Sigmoid colon (tissue), 7 donors: Measurements from ENCODE around the gene YLPM1. TPM values are rescaled to one million over a fixed set of nuclear protein-coding genes. Genes with fewer than 3 reads are reported as not detected.

Source experiments
- DNase-seq: peaks from one replicate; pipeline ENCODE4 v3.0.0-alpha.2; 2019
- H3K27ac ChIP-seq, 4 donors: fragments of 200-600 bp; sonication (generic); one replicate each; pipeline ENCODE4 v1.5.1; 2016 to 2019; ENCODE audit warnings: mild to moderate bottlenecking in 1 of 4
- H3K27me3 ChIP-seq, 3 donors: fragments of 200-600 bp; sonication (generic); one replicate each; pipeline ENCODE4 v1.5.1; 2019; ENCODE audit warnings: mild to moderate bottlenecking in 1 of 3
- H3K36me3 ChIP-seq, 4 donors: fragments of 200-600 bp; sonication (generic); one replicate each; pipeline ENCODE4 v1.5.1; 2016 to 2019
- H3K4me1 ChIP-seq, 4 donors: fragments of 200-600 bp; sonication (generic); one replicate each; pipeline ENCODE4 v1.5.1; 2017 to 2019
- H3K4me3 ChIP-seq, 4 donors: fragments of 200-600 bp; sonication (generic); one replicate each; pipeline ENCODE4 v1.5.1; 2017 to 2019; ENCODE audit warnings: mild to moderate bottlenecking in 2 of 4, moderate library complexity in 1 of 4
- H3K9me3 ChIP-seq, 4 donors: fragments of 200-600 bp in 3 of 4; sonication (generic) in 3 of 4; one replicate each; pipeline versions ENCODE4 v1.5.1 to v1.6.1; 2013 to 2019
- EP300 ChIP-seq, 4 donors: sonication (generic); formaldehyde crosslinking; IDR thresholded peaks; one replicate each; pipeline ENCODE4 v1.6.1; 2017; ENCODE audit warnings: antibody characterized with exemption in 4 of 4
- POLR2A ChIP-seq, 2 donors: fragments of 450-650 bp; IDR thresholded peaks; one replicate each; pipeline ENCODE4 v1.6.1; 2016; ENCODE audit warnings: antibody characterized with exemption in 2 of 2, mild to moderate bottlenecking in 2 of 2, moderate library complexity in 2 of 2
- POLR2AphosphoS5 ChIP-seq, 4 donors: sonication (generic); formaldehyde crosslinking; IDR thresholded peaks; one replicate each; pipeline ENCODE4 v1.6.1; 2017; ENCODE audit warnings: antibody characterized with exemption in 4 of 4
- WGBS, 2 donors: extraction: QIAGEN DNeasy Blood & Tissue Kit; methylation state at CpG; one replicate each; pipeline ENCODE4 v1.1.7; 2013; 5-methylcytosine and 5-hydroxymethylcytosine counted together
- intact Hi-C: fragments of 100-400 bp; cut with DNase I; formaldehyde crosslinking; loops from one replicate; pipeline ENCODE4 v1.15.1; 2023
- polyA plus RNA-seq, 3 donors: library from polyadenylated mRNA; stranded (reverse); fragments of 200-250 nt; gene quantifications; one replicate each; pipeline ENCODE4 v1.2.3, GENCODE V29; 2013
- total RNA-seq, 4 donors: library from RNA; depleted of rRNA; stranded (reverse); fragments of >200 nt; gene quantifications; one replicate each; pipeline ENCODE4 v1.1.0, GENCODE V29; 2016
- TF ChIP-seq, protein P1 (sequence below), 4 experiments: fragments of 450-650 bp in 3 of 4; fragments of 200-600 bp in 1 of 4; IDR thresholded peaks; one replicate each; pipeline ENCODE4 v1.5.1; 2016 to 2019; ENCODE audit warnings: antibody characterized with exemption in 4 of 4, mild to moderate bottlenecking in 3 of 4, moderate library complexity in 2 of 4
- donor health status: healthy with polysubstance abuse.
- donor health status: Bipolar disorder and iron deficiency.
- donor health status: healthy.

The YLPM1 gene
- total and polyA plus RNA-seq, 7 donors: 7.2 to 58.7 (median 40.3) TPM

DNA sequence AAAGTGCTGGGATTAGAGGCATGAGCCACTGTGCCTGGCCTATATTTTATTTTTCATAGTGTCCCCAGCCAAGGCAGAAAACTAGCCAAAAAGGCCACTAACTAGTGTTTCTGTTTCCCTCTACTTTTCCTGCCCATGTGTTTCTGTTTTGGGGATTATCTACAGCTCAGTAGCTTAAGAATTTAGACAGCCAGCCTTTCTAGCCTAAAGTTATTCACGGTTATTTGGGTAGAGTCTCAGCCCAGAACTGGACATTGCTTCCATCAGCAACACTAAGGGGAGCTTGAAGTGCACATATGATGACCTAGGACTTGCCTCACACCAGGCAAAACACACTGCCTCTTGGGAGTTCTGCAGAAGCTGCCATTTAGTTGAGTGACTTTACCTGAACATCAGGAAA, 94.9 kb downstream of the YLPM1 start:
- intact Hi-C loops: no loop called here
- no peak for DNase-seq
- TF ChIP-seq EP300 (IDR thresholded peaks at IDR 0.05): no peak
- TF ChIP-seq POLR2A (IDR thresholded peaks at IDR 0.05): no peak
- TF ChIP-seq, protein P1, sequence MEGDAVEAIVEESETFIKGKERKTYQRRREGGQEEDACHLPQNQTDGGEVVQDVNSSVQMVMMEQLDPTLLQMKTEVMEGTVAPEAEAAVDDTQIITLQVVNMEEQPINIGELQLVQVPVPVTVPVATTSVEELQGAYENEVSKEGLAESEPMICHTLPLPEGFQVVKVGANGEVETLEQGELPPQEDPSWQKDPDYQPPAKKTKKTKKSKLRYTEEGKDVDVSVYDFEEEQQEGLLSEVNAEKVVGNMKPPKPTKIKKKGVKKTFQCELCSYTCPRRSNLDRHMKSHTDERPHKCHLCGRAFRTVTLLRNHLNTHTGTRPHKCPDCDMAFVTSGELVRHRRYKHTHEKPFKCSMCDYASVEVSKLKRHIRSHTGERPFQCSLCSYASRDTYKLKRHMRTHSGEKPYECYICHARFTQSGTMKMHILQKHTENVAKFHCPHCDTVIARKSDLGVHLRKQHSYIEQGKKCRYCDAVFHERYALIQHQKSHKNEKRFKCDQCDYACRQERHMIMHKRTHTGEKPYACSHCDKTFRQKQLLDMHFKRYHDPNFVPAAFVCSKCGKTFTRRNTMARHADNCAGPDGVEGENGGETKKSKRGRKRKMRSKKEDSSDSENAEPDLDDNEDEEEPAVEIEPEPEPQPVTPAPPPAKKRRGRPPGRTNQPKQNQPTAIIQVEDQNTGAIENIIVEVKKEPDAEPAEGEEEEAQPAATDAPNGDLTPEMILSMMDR (IDR thresholded peaks at IDR 0.05): no peak
- no peak for TF ChIP-seq POLR2AphosphoS5 (IDR thresholded peaks at IDR 0.05)
- 73 to 80% methylated on average over 1 of the region's 1 CpG for WGBS, 2 donors
- Histone ChIP-seq H3K27ac (no peak overlapping the region), H3K4me1 (peaks cover 0 to 24% (median 20%) of the 10 kb centered on the region in 4 donors), H3K27me3 (no peaks in the 10 kb centered on the region), H3K36me3 (no peaks in the 10 kb centered on the region), H3K9me3 (no peaks in the 10 kb centered on the region), H3K4me3 (no peak overlapping the region)

- H3K4me1 ChIP-seq: peaks cover 0 to 10% (median 7%) of the 10 kb centered on the region in 4 donors
- no peaks in the 10 kb centered on the region for H3K36me3 ChIP-seq
- DNase-seq: no peak
- H3K27me3 ChIP-seq: no peaks in the 10 kb centered on the region
- intact Hi-C loops: no loop called here
- TF ChIP-seq, protein P1 (IDR thresholded peaks at IDR 0.05): no peak
- TF ChIP-seq EP300 (IDR thresholded peaks at IDR 0.05): no peak
- TF ChIP-seq POLR2A (IDR thresholded peaks at IDR 0.05): no peak
- TF ChIP-seq POLR2AphosphoS5 (IDR thresholded peaks at IDR 0.05): no peak
- no peak overlapping the region for H3K4me3 ChIP-seq
- no peaks in the 10 kb centered on the region for H3K9me3 ChIP-seq
- H3K27ac ChIP-seq: no peak overlapping the region
- WGBS, 2 donors: 64 to 67% methylated on average over 10 of the region's 10 CpGs
Observed at GRCh38 chr14:74859757-74860552, 96.8 kb downstream of the YLPM1 start.

DNA sequence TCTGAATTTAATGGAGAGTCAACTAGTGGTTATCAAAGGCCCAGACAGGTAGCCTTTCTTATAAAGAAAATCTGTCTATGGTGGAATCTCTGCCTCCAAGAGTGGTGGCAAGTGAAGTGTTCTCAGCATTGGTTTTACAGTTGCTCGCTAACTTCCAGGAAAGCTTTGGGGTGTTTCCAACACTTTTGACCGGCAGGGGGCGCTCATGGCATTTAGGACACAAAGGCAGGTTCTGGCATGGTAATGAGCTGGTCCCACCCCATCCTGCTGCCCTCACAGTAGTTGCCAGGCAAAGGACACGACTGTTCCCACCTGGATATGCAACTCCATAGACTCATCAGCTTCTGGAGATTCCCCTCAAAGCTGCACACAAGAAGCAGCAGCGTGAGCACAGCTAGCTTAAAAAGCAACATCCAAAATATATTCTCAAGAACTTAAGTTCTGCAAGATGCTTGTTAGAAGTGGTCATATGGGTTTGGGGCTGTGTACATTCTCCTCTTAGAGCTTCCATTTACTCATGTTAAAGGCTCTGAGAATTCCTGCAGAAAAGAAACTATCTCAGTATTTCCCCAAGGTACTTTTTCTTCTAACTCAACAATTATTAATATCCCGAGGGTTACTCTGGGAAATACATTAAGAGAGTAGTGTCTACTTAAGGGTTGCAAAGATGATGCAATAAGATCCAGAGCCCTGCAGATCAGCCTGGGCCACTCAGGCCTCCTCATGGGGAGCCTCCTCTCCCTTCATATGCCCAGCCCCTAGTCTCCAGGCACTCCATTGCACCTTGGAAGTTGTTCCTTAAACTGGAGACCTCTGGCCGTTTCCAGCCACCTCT, 98.0 kb downstream of the YLPM1 start:
- H3K36me3 ChIP-seq: no peaks in the 10 kb centered on the region
- peak in 1 of 4 donors; percentile 38 for TF ChIP-seq POLR2AphosphoS5 (IDR thresholded peaks at IDR 0.05)
- TF ChIP-seq, protein P1 (IDR thresholded peaks at IDR 0.05): peak; percentile 58 to 89 (median 74)
- TF ChIP-seq POLR2A (IDR thresholded peaks at IDR 0.05): no peak
- TF ChIP-seq EP300 (IDR thresholded peaks at IDR 0.05): no peak
- H3K9me3 ChIP-seq: no peaks in the 10 kb centered on the region
- peaks cover 0 to 10% (median 7%) of the 10 kb centered on the region in 4 donors for H3K4me1 ChIP-seq
- DNase-seq: peak; percentile 92
- H3K27ac ChIP-seq: no peak overlapping the region
- 25 to 33% methylated on average over 7 of the region's 7 CpGs for WGBS, 2 donors
- intact Hi-C loops: loop anchor here (1.0 kb wide), 1 partner anchor 44 kb away; no protein-coding TSS in a partner anchor
- H3K4me3 ChIP-seq: no peak overlapping the region
- no peaks in the 10 kb centered on the region for H3K27me3 ChIP-seq

DNA sequence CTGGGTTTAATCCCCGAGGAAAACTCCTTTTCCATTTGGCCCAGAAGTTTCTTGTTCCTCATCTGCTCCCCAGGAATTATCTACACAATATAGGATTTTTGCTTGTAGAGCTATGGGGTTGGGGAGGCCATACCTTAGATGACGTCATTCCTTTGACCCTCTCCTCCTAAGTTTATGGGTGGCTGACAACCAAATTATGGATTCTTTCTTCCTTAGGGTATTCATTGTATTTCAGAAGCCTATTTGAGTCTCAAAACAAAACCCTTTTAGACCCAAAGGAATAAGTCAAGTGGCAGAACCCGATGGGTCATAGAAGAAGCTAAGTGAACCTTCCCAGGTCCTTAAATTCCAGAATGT, 98.6 kb downstream of the YLPM1 start:
- intact Hi-C loops: loop anchor here (1.0 kb wide), 1 partner anchor 44 kb away; no protein-coding TSS in a partner anchor
- H3K4me1 ChIP-seq: peaks cover 0 to 10% (median 7%) of the 10 kb centered on the region in 4 donors
- no peak overlapping the region for H3K27ac ChIP-seq
- no peaks in the 10 kb centered on the region for H3K9me3 ChIP-seq
- WGBS, 2 donors: 67 to 80% methylated on average over 3 of the region's 3 CpGs
- H3K4me3 ChIP-seq: no peak overlapping the region
- DNase-seq: no peak
- H3K27me3 ChIP-seq: no peaks in the 10 kb centered on the region
- TF ChIP-seq EP300 (IDR thresholded peaks at IDR 0.05) (no peak), POLR2A (IDR thresholded peaks at IDR 0.05) (no peak), POLR2AphosphoS5 (IDR thresholded peaks at IDR 0.05) (no peak)
- TF ChIP-seq, protein P1 (IDR thresholded peaks at IDR 0.05): no peak
- H3K36me3 ChIP-seq: no peaks in the 10 kb centered on the region
